Measurements from ENCODE around the gene ACE.
A peak's percentile ranks its signal among the peaks of the same experiment; 100 is the strongest.

The ACE gene

GRCh38 chr17:63474174-63474573, 2.7 kb upstream of the ACE start:
- H3K4me1 ChIP-seq (ENCODE audit: control insufficient read depth in 1 of 2, insufficient read depth in 2 of 2, low read length in 2 of 2), result peaks cover 20 to 34% of the 10 kb centered on the region in 2 donors
- H3K27ac ChIP-seq (ENCODE audit: low read depth, low read length), result no peak overlapping the region
- no peaks in the 10 kb centered on the region for H3K9me3 ChIP-seq (ENCODE audit: control insufficient read depth in 1 of 2, low read length in 2 of 2)
- no peaks in the 10 kb centered on the region for H3K27me3 ChIP-seq (ENCODE audit: control insufficient read depth in 1 of 2, insufficient read depth in 2 of 2, low read length in 2 of 2)
- H3K36me3 ChIP-seq (ENCODE audit: control insufficient read depth in 1 of 2, insufficient read depth in 2 of 2, low read length in 2 of 2), result peaks cover 0 to 3% of the 10 kb centered on the region in 2 donors
- no peak overlapping the region for H3K4me3 ChIP-seq (ENCODE audit: low read depth in 1 of 2, low read length in 2 of 2)
- H3K9ac ChIP-seq (ENCODE audit: low read depth in 1 of 2, low read length in 2 of 2), result no peak overlapping the region

- Histone ChIP-seq H3K4me1 (ENCODE audit: control insufficient read depth in 1 of 2, insufficient read depth in 2 of 2, low read length in 2 of 2) (peaks cover 21 to 37% of the 10 kb centered on the region in 2 donors), H3K27me3 (ENCODE audit: control insufficient read depth in 1 of 2, insufficient read depth in 2 of 2, low read length in 2 of 2) (no peaks in the 10 kb centered on the region), H3K9ac (ENCODE audit: low read depth in 1 of 2, low read length in 2 of 2) (no peak overlapping the region), H3K36me3 (ENCODE audit: control insufficient read depth in 1 of 2, insufficient read depth in 2 of 2, low read length in 2 of 2) (peaks cover 3 to 6% of the 10 kb centered on the region in 2 donors), H3K9me3 (ENCODE audit: control insufficient read depth in 1 of 2, low read length in 2 of 2) (no peaks in the 10 kb centered on the region), H3K4me3 (ENCODE audit: low read depth in 1 of 2, low read length in 2 of 2) (no peak overlapping the region), H3K27ac (ENCODE audit: low read depth, low read length) (no peak overlapping the region)
Observed at GRCh38 chr17:63474586-63475460, 2.0 kb upstream of the ACE start.

- Histone ChIP-seq H3K9ac (ENCODE audit: low read depth in 1 of 2, low read length in 2 of 2) (peak overlapping the region in 1 of 2 donors; percentile 10), H3K4me1 (ENCODE audit: control insufficient read depth in 1 of 2, insufficient read depth in 2 of 2, low read length in 2 of 2) (peaks cover 21 to 37% of the 10 kb centered on the region in 2 donors), H3K9me3 (ENCODE audit: control insufficient read depth in 1 of 2, low read length in 2 of 2) (no peaks in the 10 kb centered on the region), H3K36me3 (ENCODE audit: control insufficient read depth in 1 of 2, insufficient read depth in 2 of 2, low read length in 2 of 2) (peaks cover 6 to 14% of the 10 kb centered on the region in 2 donors), H3K4me3 (ENCODE audit: low read depth in 1 of 2, low read length in 2 of 2) (peak overlapping the region; percentile 35 to 50), H3K27me3 (ENCODE audit: control insufficient read depth in 1 of 2, insufficient read depth in 2 of 2, low read length in 2 of 2) (no peaks in the 10 kb centered on the region), H3K27ac (ENCODE audit: low read depth, low read length) (no peak overlapping the region)
Observed at GRCh38 chr17:63475491-63476412, 1.1 kb upstream of the ACE start.

GRCh38 chr17:63476459-63476853, 405 bp upstream of the ACE start:
- Histone ChIP-seq H3K27me3 (ENCODE audit: control insufficient read depth in 1 of 2, insufficient read depth in 2 of 2, low read length in 2 of 2) (no peaks in the 10 kb centered on the region), H3K9ac (ENCODE audit: low read depth in 1 of 2, low read length in 2 of 2) (peak overlapping the region in 1 of 2 donors; percentile 10), H3K36me3 (ENCODE audit: control insufficient read depth in 1 of 2, insufficient read depth in 2 of 2, low read length in 2 of 2) (peaks cover 6 to 16% of the 10 kb centered on the region in 2 donors), H3K9me3 (ENCODE audit: control insufficient read depth in 1 of 2, low read length in 2 of 2) (no peaks in the 10 kb centered on the region), H3K4me1 (ENCODE audit: control insufficient read depth in 1 of 2, insufficient read depth in 2 of 2, low read length in 2 of 2) (peaks cover 21 to 37% of the 10 kb centered on the region in 2 donors), H3K27ac (ENCODE audit: low read depth, low read length) (no peak overlapping the region), H3K4me3 (ENCODE audit: low read depth in 1 of 2, low read length in 2 of 2) (peak overlapping the region; percentile 62 to 76)

GRCh38 chr17:63477480-63478440, 899 bp downstream of the ACE start:
- peak overlapping the region; percentile 56 to 64 for H3K9ac ChIP-seq (ENCODE audit: low read depth in 1 of 2, low read length in 2 of 2)
- peak overlapping the region; percentile 72 to 76 for H3K4me3 ChIP-seq (ENCODE audit: low read depth in 1 of 2, low read length in 2 of 2)
- no peaks in the 10 kb centered on the region for H3K27me3 ChIP-seq (ENCODE audit: control insufficient read depth in 1 of 2, insufficient read depth in 2 of 2, low read length in 2 of 2)

GRCh38 chr17:63478814-63479494, 2.1 kb downstream of the ACE start:
- no peak overlapping the region for H3K27ac ChIP-seq (ENCODE audit: low read depth, low read length)
- H3K9ac ChIP-seq (ENCODE audit: low read depth in 1 of 2, low read length in 2 of 2), result peak overlapping the region; percentile 56 to 63
- no peaks in the 10 kb centered on the region for H3K27me3 ChIP-seq (ENCODE audit: control insufficient read depth in 1 of 2, insufficient read depth in 2 of 2, low read length in 2 of 2)
- no peaks in the 10 kb centered on the region for H3K9me3 ChIP-seq (ENCODE audit: control insufficient read depth in 1 of 2, low read length in 2 of 2)
- peaks cover 17 to 36% of the 10 kb centered on the region in 2 donors for H3K4me1 ChIP-seq (ENCODE audit: control insufficient read depth in 1 of 2, insufficient read depth in 2 of 2, low read length in 2 of 2)
- H3K4me3 ChIP-seq (ENCODE audit: low read depth in 1 of 2, low read length in 2 of 2), result peak overlapping the region; percentile 72 to 76
- H3K36me3 ChIP-seq (ENCODE audit: control insufficient read depth in 1 of 2, insufficient read depth in 2 of 2, low read length in 2 of 2), result peaks cover 15 to 30% of the 10 kb centered on the region in 2 donors

More at GRCh38 chr17:63477480-63478440, 899 bp downstream of the ACE start:
- Histone ChIP-seq H3K36me3 (ENCODE audit: control insufficient read depth in 1 of 2, insufficient read depth in 2 of 2, low read length in 2 of 2) (peaks cover 11 to 23% of the 10 kb centered on the region in 2 donors), H3K4me1 (ENCODE audit: control insufficient read depth in 1 of 2, insufficient read depth in 2 of 2, low read length in 2 of 2) (peaks cover 21 to 37% of the 10 kb centered on the region in 2 donors), H3K9me3 (ENCODE audit: control insufficient read depth in 1 of 2, low read length in 2 of 2) (no peaks in the 10 kb centered on the region), H3K27ac (ENCODE audit: low read depth, low read length) (peak overlapping the region; percentile 32)

- H3K27me3 ChIP-seq (ENCODE audit: control insufficient read depth in 1 of 2, insufficient read depth in 2 of 2, low read length in 2 of 2), result no peaks in the 10 kb centered on the region
- H3K9ac ChIP-seq (ENCODE audit: low read depth in 1 of 2, low read length in 2 of 2), result peak overlapping the region in 1 of 2 donors; percentile 29
- H3K4me1 ChIP-seq (ENCODE audit: control insufficient read depth in 1 of 2, insufficient read depth in 2 of 2, low read length in 2 of 2), result peaks cover 13 to 33% of the 10 kb centered on the region in 2 donors
- no peak overlapping the region for H3K27ac ChIP-seq (ENCODE audit: low read depth, low read length)
- H3K4me3 ChIP-seq (ENCODE audit: low read depth in 1 of 2, low read length in 2 of 2), result peak overlapping the region in 1 of 2 donors; percentile 43
- H3K36me3 ChIP-seq (ENCODE audit: control insufficient read depth in 1 of 2, insufficient read depth in 2 of 2, low read length in 2 of 2), result peaks cover 15 to 37% of the 10 kb centered on the region in 2 donors
- H3K9me3 ChIP-seq (ENCODE audit: control insufficient read depth in 1 of 2, low read length in 2 of 2), result no peaks in the 10 kb centered on the region
Observed at GRCh38 chr17:63479495-63480184, 2.8 kb downstream of the ACE start.

GRCh38 chr17:63480192-63480784, 3.4 kb downstream of the ACE start:
- Histone ChIP-seq H3K9me3 (ENCODE audit: control insufficient read depth in 1 of 2, low read length in 2 of 2) (no peaks in the 10 kb centered on the region), H3K4me3 (ENCODE audit: low read depth in 1 of 2, low read length in 2 of 2) (no peak overlapping the region), H3K27me3 (ENCODE audit: control insufficient read depth in 1 of 2, insufficient read depth in 2 of 2, low read length in 2 of 2) (no peaks in the 10 kb centered on the region), H3K27ac (ENCODE audit: low read depth, low read length) (no peak overlapping the region), H3K36me3 (ENCODE audit: control insufficient read depth in 1 of 2, insufficient read depth in 2 of 2, low read length in 2 of 2) (peaks cover 15 to 43% of the 10 kb centered on the region in 2 donors), H3K4me1 (ENCODE audit: control insufficient read depth in 1 of 2, insufficient read depth in 2 of 2, low read length in 2 of 2) (peaks cover 13 to 30% of the 10 kb centered on the region in 2 donors), H3K9ac (ENCODE audit: low read depth in 1 of 2, low read length in 2 of 2) (no peak overlapping the region)

All from duodenal mucosa (tissue), 2 donors.